K562 (cell line): ENCODE results near the gene B4GALT5. TPM values are rescaled to one million over a fixed set of nuclear protein-coding genes. Genes with fewer than 3 reads are reported as not detected.

Experiments used
- ATAC-seq: fragments of 200-7000 bp; cut with Tn5 transposase; 3 replicates; pipeline ENCODE4 v1.9.1; 2020; ENCODE audit warnings: moderate library complexity
- BruUV-seq: library from RNA; stranded (reverse); fragments of 400-500 nt; replicated peaks from 2 replicates; lab custom pipeline; 2021; lab: Mats Ljungman, UMichigan
- CTCF ChIA-PET: fragments of 300-600 bp; formaldehyde crosslinking; extraction: SDS; loops from one replicate; lab custom pipeline; 2021; ENCODE audit warnings: low intra/inter-chr PET ratio; lab: Yijun Ruan, JAX
- POLR2A ChIA-PET: fragments of 300-600, 350-650 bp; sonication (Branson Sonifier 250); formaldehyde crosslinking; extraction: SDS; loops from one replicate; lab custom pipeline; 2021; ENCODE audit warnings: antibody characterized with exemption, inconsistent platforms; lab: Yijun Ruan, JAX
- DNase-seq, 4 experiments: peaks; one replicate each; pipeline versions ENCODE4 v3.0.0 to v3.0.0-alpha.2; 2011 to 2018; ENCODE audit warnings: low spot score in 3 of 4, mixed read lengths in 3 of 4; ENCODE audit errors: extremely low read depth in 1 of 4
- FAIRE-seq: peaks from 2 replicates; lab custom pipeline; 2011; peaks lifted over from hg19 to GRCh38; lab: Jason Lieb, UNC
- H2AFZ ChIP-seq: 2 replicates; pipeline ENCODE4 v1.6.0; 2011; ENCODE audit warnings: low read depth, low read length, control low read depth, inconsistent platforms
- H3K27ac ChIP-seq: fragments of 200-600 bp; 3 replicates; pipeline ENCODE4 v1.8.0; 2011; ENCODE audit warnings: low read depth, mild to moderate bottlenecking, control low read depth, inconsistent platforms, low read length, moderate library complexity, mixed read lengths; ENCODE audit errors: extremely low read depth
- H3K27me3 ChIP-seq, 2 experiments: fragments of 300-600 bp in 1 of 2; 2 replicates in 1 of 2; 3 replicates in 1 of 2; pipeline versions ENCODE4 v1.6.0 to v1.8.0; 2011; ENCODE audit warnings: inconsistent platforms in 2 of 2, low read length in 2 of 2, mild to moderate bottlenecking in 1 of 2, mixed read lengths in 1 of 2, moderate library complexity in 1 of 2; ENCODE audit not compliant: control insufficient read depth in 2 of 2, insufficient read depth in 2 of 2
- H3K36me3 ChIP-seq: fragments of 300-600 bp; 3 replicates; pipeline ENCODE4 v1.8.0; 2011; ENCODE audit warnings: mild to moderate bottlenecking, low read length, inconsistent platforms; ENCODE audit not compliant: control insufficient read depth, insufficient read depth
- H3K4me1 ChIP-seq, 2 experiments: fragments of 200-600 bp in 1 of 2; replicated peaks in 1 of 2; 2 replicates in 1 of 2; 3 replicates in 1 of 2; pipeline versions ENCODE4 v1.5.1 to v1.8.0; 2011; ENCODE audit warnings: inconsistent platforms in 2 of 2, low read length in 2 of 2, mild to moderate bottlenecking in 1 of 2, mixed read lengths in 1 of 2, moderate library complexity in 1 of 2; ENCODE audit not compliant: control insufficient read depth in 2 of 2, insufficient read depth in 2 of 2
- H3K4me2 ChIP-seq: 2 replicates; pipeline ENCODE4 v1.6.1; 2011; ENCODE audit warnings: low read length, control low read depth, inconsistent platforms, mixed read lengths; ENCODE audit not compliant: insufficient read depth
- H3K4me3 ChIP-seq: fragments of 200-600 bp; sonication (generic), shearing (Covaris generic); 2 replicates; pipeline ENCODE4 v1.5.1; 2016; ENCODE audit warnings: control low read depth, inconsistent platforms
- H3K79me2 ChIP-seq: fragments of 200-600 bp; 3 replicates; pipeline ENCODE4 v1.8.0; 2011; ENCODE audit warnings: low read length, inconsistent platforms; ENCODE audit not compliant: control insufficient read depth, insufficient read depth
- H3K9ac ChIP-seq, 2 experiments: 2 replicates each; pipeline versions ENCODE4 v1.6.0 to v1.6.1; 2011; ENCODE audit warnings: low read depth in 2 of 2, low read length in 2 of 2, control low read depth in 1 of 2, inconsistent platforms in 1 of 2, mild to moderate bottlenecking in 1 of 2, mixed read lengths in 1 of 2; ENCODE audit not compliant: insufficient read depth in 1 of 2
- H3K9me1 ChIP-seq: one replicate; pipeline ENCODE4 v1.6.0; 2011; ENCODE audit warnings: inconsistent platforms, mild to moderate bottlenecking, low read length, moderate library complexity; ENCODE audit not compliant: control insufficient read depth, insufficient read depth
- H3K9me3 ChIP-seq: replicated peaks from 2 replicates; pipeline ENCODE4 v1.5.1; 2011; ENCODE audit warnings: low read depth, low read length, inconsistent platforms; ENCODE audit not compliant: control insufficient read depth, insufficient read depth
- H4K20me1 ChIP-seq: replicated peaks from 2 replicates; pipeline ENCODE4 v1.6.1; 2011; ENCODE audit warnings: low read length, inconsistent platforms, mixed read lengths; ENCODE audit not compliant: control insufficient read depth, insufficient read depth
- ARHGAP35 ChIP-seq: fragments of 450-650 bp; IDR thresholded peaks from 2 replicates; pipeline ENCODE4 v1.6.1; 2018; ENCODE audit not compliant: partially characterized antibody
- ARID1B ChIP-seq: fragments of 450-650 bp; IDR thresholded peaks from 2 replicates; pipeline ENCODE4 v1.6.1; 2016; ENCODE audit warnings: antibody characterized with exemption, mild to moderate bottlenecking, inconsistent platforms
- BHLHE40 ChIP-seq: IDR thresholded peaks from 2 replicates; pipeline ENCODE4 v1.6.1; 2011; ENCODE audit warnings: low read length, improper control_type of control experiment
- CREB3 ChIP-seq: fragments of 450-650 bp; conservative IDR thresholded peaks from 2 replicates; pipeline ENCODE4 v1.6.1; 2016; ENCODE audit warnings: missing genetic modification characterization, low read depth, mild to moderate bottlenecking, missing compliant biosample characterization, moderate library complexity
- CREB3L1 ChIP-seq: fragments of 450-650 bp; IDR thresholded peaks from 2 replicates; pipeline ENCODE4 v1.6.1; 2014; ENCODE audit warnings: low read depth, mild to moderate bottlenecking, moderate library complexity, borderline replicate concordance
- CREB5 ChIP-seq: fragments of 250-450 bp; sonication (Bioruptor Pico); IDR thresholded peaks from 2 replicates; pipeline ENCODE4 v1.5.0; 2020; ENCODE audit warnings: mild to moderate bottlenecking
- ETV5 ChIP-seq: sonication (generic); formaldehyde crosslinking; IDR thresholded peaks from 2 replicates; pipeline ENCODE4 v1.4.0; 2020; ENCODE audit warnings: low read depth, mild to moderate bottlenecking, missing genetic modification reagents
- NFE2 ChIP-seq: IDR thresholded peaks from 2 replicates; pipeline ENCODE4 v1.6.1; 2014; ENCODE audit warnings: antibody characterized with exemption, low read depth
- RAD21 ChIP-seq, 2 experiments: fragments of 250-450 bp in 1 of 2; fragments of 450-650 bp in 1 of 2; sonication (Bioruptor Pico) in 1 of 2; formaldehyde crosslinking in 1 of 2; IDR thresholded peaks in 1 of 2; conservative IDR thresholded peaks in 1 of 2; 2 replicates each; pipeline versions ENCODE4 v1.4.0 to v1.8.0; 2020 to 2022; ENCODE audit warnings: mild to moderate bottlenecking in 2 of 2, moderate library complexity in 1 of 2
- RB1 ChIP-seq: fragments of 450-650 bp; IDR thresholded peaks from 2 replicates; pipeline ENCODE4 v1.6.1; 2017; ENCODE audit warnings: low read depth, mild to moderate bottlenecking
- SMC3 ChIP-seq: conservative IDR thresholded peaks from 2 replicates; pipeline ENCODE4 v1.6.1; 2011; ENCODE audit warnings: low read depth, low read length, improper control_type of control experiment; ENCODE audit not compliant: insufficient read depth
- SOX6 ChIP-seq: fragments of 450-650 bp; IDR thresholded peaks from 2 replicates; pipeline ENCODE4 v1.6.1; 2014; ENCODE audit warnings: mild to moderate bottlenecking
- TAL1 ChIP-seq: fragments of 450-650 bp; IDR thresholded peaks from 2 replicates; pipeline ENCODE4 v1.6.1; 2016; ENCODE audit warnings: mild to moderate bottlenecking
- ZC3H4 ChIP-seq: sonication (generic); formaldehyde crosslinking; IDR thresholded peaks from 2 replicates; pipeline ENCODE4 v1.9.0; 2021; ENCODE audit warnings: missing genetic modification reagents, borderline replicate concordance
- ZNF551 ChIP-seq: fragments of 250-450 bp; sonication (Bioruptor Pico); IDR thresholded peaks from 2 replicates; pipeline ENCODE4 v1.5.0; 2021; ENCODE audit warnings: mild to moderate bottlenecking, moderate library complexity
- WGBS: fragments of 100-300 bp; shearing (Covaris generic); methylation state at CpG from one replicate; pipeline ENCODE4 v1.1.6; 2016; ENCODE audit warnings: low coverage, mixed read lengths; ENCODE audit not compliant: insufficient coverage; ENCODE audit errors: missing lambda C conversion rate; 5-methylcytosine and 5-hydroxymethylcytosine counted together
- in situ Hi-C: fragments of 300-500 bp; cut with MboI; formaldehyde crosslinking; loops from 4 replicates; pipeline ENCODE4 v1.15.0; 2018; ENCODE audit warnings: inconsistent platforms, mixed read lengths
- intact Hi-C: fragments of 100-400 bp; cut with micrococcal nuclease; formaldehyde crosslinking; loops from 2 replicates; pipeline ENCODE4 v1.14.2; 2022
- polyA plus RNA-seq, 8 experiments: library from polyadenylated mRNA; depleted of rRNA in 4 of 8; stranded (reverse) in 5 of 8; unstranded in 3 of 8; fragments of >200 nt; fragmentation: Nextera tagmentation in 2 of 8; fragmentation: Illumina TruSeq in 1 of 8; extraction: Ambion mirVana in 2 of 8; extraction: Trizol in 1 of 8; gene quantifications; 2 replicates each; pipeline versions ENCODE4 v1.2.1 to v1.2.3, GENCODE V29; 2011 to 2014; ENCODE audit warnings: inconsistent platforms in 1 of 8, missing spikeins in 1 of 8
- total RNA-seq, 7 experiments: library from RNA; depleted of rRNA in 6 of 7; stranded (reverse); fragments of >200 nt in 6 of 7; fragmentation: Illumina TruSeq in 2 of 7; extraction: Trizol in 2 of 7; gene quantifications; 2 replicates each; pipeline versions ENCODE4 v1.2.1 to v1.2.3, GENCODE V29; 2011 to 2021; ENCODE audit warnings: low replicate concordance in 1 of 7

Gene B4GALT5
- total and polyA plus RNA-seq, 9 of the 15 experiments (the other 6 are each of a cell fraction or from before 2014, with no cell fraction given), result 8.5 to 32.6 (median 23.4) TPM

GRCh38 chr20:49584418-49585382 is 129.0 kb downstream of the B4GALT5 start (continued):
- TF ChIP-seq CREB3 (tag) (no peak), SMC3 (no peak)

- Histone ChIP-seq H3K9ac (0 out of 4 replicates have a peak overlapping the region, but pooled peaks of 1 of the 2 experiments have one; percentile 23), H3K4me2 (no peak overlapping the region; the same call in 1 of the 2 replicates), H3K36me3 (no peaks in the 10 kb centered on the region), H2AFZ (no peak overlapping the region), H3K4me3 (no peak overlapping the region), H3K4me1 (peaks cover 3 to 8% of the 10 kb centered on the region in 2 experiments; a peak in 4 of 5 replicates), H3K79me2 (no peaks in the 10 kb centered on the region), H3K9me1 (no peaks in the 10 kb centered on the region), H3K27me3 (peaks cover 33 to 53% of the 10 kb centered on the region in 2 experiments; a peak in 4 of 5 replicates), H3K27ac (no peak overlapping the region), H3K9me3 (peaks cover 7% of the 10 kb centered on the region; the same call in 1 of the 2 replicates), H4K20me1 (peaks cover 12% of the 10 kb centered on the region; the same call in 1 of the 2 replicates)
- peak; percentile 58 to 77 (median 68) for DNase-seq
- peak; percentile 81 for FAIRE-seq
- no TSS peak for BruUV-seq
- in situ Hi-C loops, result no loop called here
- intact Hi-C loops, result no loop called here
- WGBS, result 9% methylated on average over 11 of the region's 12 CpGs
- POLR2A ChIA-PET, result interaction anchor here (0.6 kb wide), 1 partner anchor 9 kb away, joined by 3 read pairs; no protein-coding TSS in a partner anchor
- CTCF ChIA-PET, result no interaction called here
- ATAC-seq, result peak; percentile 78
- TF ChIP-seq RAD21 (CRISPR knock-in tag; conservative IDR thresholded peaks at IDR 0.05 in 1 of 2, IDR thresholded peaks at IDR 0.05 in 1 of 2) (no peak), BHLHE40 (peak; percentile 55), ARID1B (peak; percentile 79), ARHGAP35 (no peak), ZNF551 (CRISPR knock-in tag) (no peak), ETV5 (CRISPR knock-in tag) (no peak), NFE2 (peak; percentile 82), CREB3L1 (no peak), ZC3H4 (no peak), SOX6 (peak; percentile 39; the same call in 1 of the 2 replicates), CREB5 (CRISPR knock-in tag) (no peak), RB1 (no peak), TAL1 (peak; percentile 64)
These were observed 129.8 kb downstream of the B4GALT5 start for GRCh38 chr20:49583669-49584417.
